ENCODE results near the gene TRIM54. TPM values are rescaled to one million over a fixed set of nuclear protein-coding genes. Genes with fewer than 3 reads are reported as not detected.
A peak's percentile ranks its signal among the peaks of the same experiment; 100 is the strongest.

TRIM54 gene
- total RNA-seq, 1 donor from 2014 or later: not detected

DNA sequence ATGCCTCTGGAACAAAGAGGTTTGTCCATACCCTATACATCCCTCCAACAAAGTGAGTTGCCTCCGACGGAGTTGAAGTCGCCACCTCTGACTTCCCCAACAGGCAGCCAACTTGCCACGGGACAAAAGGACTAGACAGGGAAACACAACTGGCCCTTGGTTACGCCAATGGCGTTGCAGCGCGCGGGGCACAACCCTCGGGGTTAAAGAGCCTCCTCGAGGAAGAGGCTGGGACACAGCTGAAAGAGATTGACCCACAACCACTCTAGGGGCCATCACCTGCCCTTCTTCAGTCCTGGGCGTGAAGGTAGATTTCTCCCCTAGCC is 73.8 kb downstream of the TRIM54 start:
- TF ChIP-seq, protein P1, sequence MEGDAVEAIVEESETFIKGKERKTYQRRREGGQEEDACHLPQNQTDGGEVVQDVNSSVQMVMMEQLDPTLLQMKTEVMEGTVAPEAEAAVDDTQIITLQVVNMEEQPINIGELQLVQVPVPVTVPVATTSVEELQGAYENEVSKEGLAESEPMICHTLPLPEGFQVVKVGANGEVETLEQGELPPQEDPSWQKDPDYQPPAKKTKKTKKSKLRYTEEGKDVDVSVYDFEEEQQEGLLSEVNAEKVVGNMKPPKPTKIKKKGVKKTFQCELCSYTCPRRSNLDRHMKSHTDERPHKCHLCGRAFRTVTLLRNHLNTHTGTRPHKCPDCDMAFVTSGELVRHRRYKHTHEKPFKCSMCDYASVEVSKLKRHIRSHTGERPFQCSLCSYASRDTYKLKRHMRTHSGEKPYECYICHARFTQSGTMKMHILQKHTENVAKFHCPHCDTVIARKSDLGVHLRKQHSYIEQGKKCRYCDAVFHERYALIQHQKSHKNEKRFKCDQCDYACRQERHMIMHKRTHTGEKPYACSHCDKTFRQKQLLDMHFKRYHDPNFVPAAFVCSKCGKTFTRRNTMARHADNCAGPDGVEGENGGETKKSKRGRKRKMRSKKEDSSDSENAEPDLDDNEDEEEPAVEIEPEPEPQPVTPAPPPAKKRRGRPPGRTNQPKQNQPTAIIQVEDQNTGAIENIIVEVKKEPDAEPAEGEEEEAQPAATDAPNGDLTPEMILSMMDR (IDR thresholded peaks at IDR 0.05; ENCODE audit: insufficient read depth, low read depth, low read length): no peak
- TF ChIP-seq EZH2 (IDR thresholded peaks at IDR 0.05; ENCODE audit: insufficient read depth, low read length): no peak

DNA sequence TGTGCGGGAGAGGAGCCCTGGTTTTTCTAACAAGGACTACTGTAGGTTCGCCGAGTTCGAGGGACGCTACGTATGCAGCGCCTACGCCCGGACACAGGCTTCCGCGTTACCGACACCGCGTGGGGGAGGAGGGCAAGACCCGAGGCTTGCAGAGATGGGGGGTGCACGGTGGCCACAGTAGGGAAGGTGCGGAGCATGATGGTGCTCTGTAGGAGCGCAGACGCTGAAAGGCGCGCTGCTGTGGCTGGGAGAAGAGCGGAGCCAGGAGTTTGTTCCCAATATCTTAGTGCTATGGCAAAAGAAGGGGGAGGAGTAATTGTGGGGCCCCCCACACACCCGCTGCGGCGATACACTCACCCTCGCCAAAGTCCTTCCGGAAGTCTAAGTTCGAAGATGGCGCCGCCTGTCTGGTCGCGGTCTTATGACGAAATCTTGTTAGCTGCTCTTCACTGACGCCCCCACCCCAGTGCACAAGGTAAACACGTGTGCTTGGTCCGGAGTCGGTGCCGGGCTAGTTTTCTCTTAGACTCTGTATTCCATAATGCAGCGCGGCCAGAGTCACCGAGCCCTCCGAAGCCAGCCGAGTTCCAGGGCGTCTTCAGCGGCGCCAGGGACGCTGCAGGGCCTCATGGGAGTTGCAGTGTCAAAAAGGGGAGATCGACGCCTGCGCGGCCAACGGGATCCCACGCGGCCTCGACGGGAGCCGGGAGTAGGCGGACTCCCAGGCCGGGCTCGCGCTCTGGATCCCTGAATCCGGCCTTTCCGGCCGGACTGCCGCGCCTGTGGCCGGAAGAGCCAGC is 74.4 kb downstream of the TRIM54 start, which contains the start of gene GTF3C2:
Gene GTF3C2, minus strand, starts transcription at position 383 of the 800 bp plus-strand sequence. CDS start 13,210 bp downstream, outside the sequence.
- TF ChIP-seq, protein P1 (IDR thresholded peaks at IDR 0.05; ENCODE audit: insufficient read depth, low read depth, low read length): no peak
- no peak for TF ChIP-seq EZH2 (IDR thresholded peaks at IDR 0.05; ENCODE audit: insufficient read depth, low read length)
- H3K36me3 Mint-ChIP-seq (ENCODE audit: low read depth, unreplicated experiment): peaks cover 1% of the 10 kb centered on the region
- peaks cover 9% of the 10 kb centered on the region for H4K20me1 ChIP-seq (ENCODE audit: insufficient read depth, low read length)
- H3K27me3 ChIP-seq (ENCODE audit: insufficient read depth, low read length): no peaks in the 10 kb centered on the region
- no peak for FAIRE-seq
- peak within 1 kb of the TSS; percentile 88 for H3K9ac ChIP-seq (ENCODE audit: low read length)
- H2AFZ ChIP-seq (ENCODE audit: low read depth, low read length): peak within 1 kb of the TSS; percentile 86
- no peaks in the 10 kb centered on the region for H3K9me3 ChIP-seq (ENCODE audit: insufficient read depth, low read depth, low read length)
- peak within 1 kb of the TSS; percentile 85 for H3K27ac ChIP-seq (ENCODE audit: low read depth, low read length)
- peak within 1 kb of the TSS; percentile 97 for H3K27ac Mint-ChIP-seq (ENCODE audit: unreplicated experiment)
- H3K4me3 Mint-ChIP-seq (ENCODE audit: unreplicated experiment): peak within 1 kb of the TSS; percentile 98
- H3K4me1 Mint-ChIP-seq (ENCODE audit: low read depth, unreplicated experiment): peaks cover 26% of the 10 kb centered on the region
- H3K79me2 ChIP-seq (ENCODE audit: insufficient read depth, low read length): peaks cover 70% of the 10 kb centered on the region
- no peaks in the 10 kb centered on the region for H3K36me3 ChIP-seq (ENCODE audit: insufficient read depth, low read length)
- peaks cover 5% of the 10 kb centered on the region for H3K4me1 ChIP-seq (ENCODE audit: insufficient read depth, low read length)
- DNase-seq (ENCODE audit: low read depth): peak; percentile 96
- peak within 1 kb of the TSS; percentile 93 for H3K4me2 ChIP-seq (ENCODE audit: low read length)
- peaks cover 3% of the 10 kb centered on the region for H3K9me3 Mint-ChIP-seq (ENCODE audit: unreplicated experiment)
- H3K4me3 ChIP-seq (ENCODE audit: insufficient read depth, low read depth, low read length): peak within 1 kb of the TSS; percentile 98
- H3K27me3 Mint-ChIP-seq (ENCODE audit: low read depth, unreplicated experiment): no peaks in the 10 kb centered on the region

More for the DNA sequence above, 73.8 kb downstream of the TRIM54 start:
- H3K4me3 ChIP-seq (ENCODE audit: insufficient read depth, low read depth, low read length): peak overlapping the region; percentile 98
- H2AFZ ChIP-seq (ENCODE audit: low read depth, low read length): peak overlapping the region; percentile 86
- H3K36me3 ChIP-seq (ENCODE audit: insufficient read depth, low read length): no peaks in the 10 kb centered on the region
- peak overlapping the region; percentile 85 for H3K27ac ChIP-seq (ENCODE audit: low read depth, low read length)
- FAIRE-seq: no peak
- H3K27ac Mint-ChIP-seq (ENCODE audit: unreplicated experiment): peak overlapping the region; percentile 97
- no peaks in the 10 kb centered on the region for H3K9me3 ChIP-seq (ENCODE audit: insufficient read depth, low read depth, low read length)
- no peaks in the 10 kb centered on the region for H3K27me3 ChIP-seq (ENCODE audit: insufficient read depth, low read length)
- H4K20me1 ChIP-seq (ENCODE audit: insufficient read depth, low read length): peaks cover 12% of the 10 kb centered on the region
- peak overlapping the region; percentile 98 for H3K4me3 Mint-ChIP-seq (ENCODE audit: unreplicated experiment)
- peak overlapping the region; percentile 88 for H3K9ac ChIP-seq (ENCODE audit: low read length)
- H3K79me2 ChIP-seq (ENCODE audit: insufficient read depth, low read length): peaks cover 75% of the 10 kb centered on the region
- H3K4me1 Mint-ChIP-seq (ENCODE audit: low read depth, unreplicated experiment): peaks cover 26% of the 10 kb centered on the region
- peak overlapping the region; percentile 93 for H3K4me2 ChIP-seq (ENCODE audit: low read length)
- H3K27me3 Mint-ChIP-seq (ENCODE audit: low read depth, unreplicated experiment): no peaks in the 10 kb centered on the region
- peaks cover 5% of the 10 kb centered on the region for H3K4me1 ChIP-seq (ENCODE audit: insufficient read depth, low read length)
- peaks cover 3% of the 10 kb centered on the region for H3K9me3 Mint-ChIP-seq (ENCODE audit: unreplicated experiment)
- DNase-seq (ENCODE audit: low read depth): peak; percentile 47
- peaks cover 1% of the 10 kb centered on the region for H3K36me3 Mint-ChIP-seq (ENCODE audit: low read depth, unreplicated experiment)

Other genes with a start within 250 kb of the TRIM54 start
- 93.5 and 108 TPM in 2 replicates for gene TMEM214, start 249.5 kb upstream of the TRIM54 start, total RNA-seq
- gene AGBL5, start 230.8 kb upstream of the TRIM54 start, total RNA-seq: 19.9 and 20.7 TPM in 2 replicates
- gene OST4, start 210.8 kb upstream of the TRIM54 start, total RNA-seq: 395 and 419 TPM in 2 replicates
- gene EMILIN1, start 203.8 kb upstream of the TRIM54 start, total RNA-seq: 0.95 and 1.2 TPM in 2 replicates
- 0.94 and 0.95 TPM in 2 replicates for gene KHK, start 195.7 kb upstream of the TRIM54 start, total RNA-seq
- gene CGREF1, start 163.3 kb upstream of the TRIM54 start, total RNA-seq: 1.8 and 3.0 TPM in 2 replicates
- not detected in 2 replicates for gene ABHD1, start 158.6 kb upstream of the TRIM54 start, total RNA-seq
- 48.9 and 49.2 TPM in 2 replicates for gene PREB, start 147.8 kb upstream of the TRIM54 start, total RNA-seq
- gene PRR30, start 143.0 kb upstream of the TRIM54 start, total RNA-seq: not detected in 2 replicates
- not detected in 2 replicates for gene TCF23, start 133.4 kb upstream of the TRIM54 start, total RNA-seq
- gene ATRAID, start 70.4 kb upstream of the TRIM54 start, total RNA-seq: 62.9 and 66.9 TPM in 2 replicates
- 43.9 and 54.0 TPM in 2 replicates for gene SLC5A6, start 70.2 kb upstream of the TRIM54 start, total RNA-seq
- 50.7 and 51.2 TPM in 2 replicates for gene CAD, start 65.1 kb upstream of the TRIM54 start, total RNA-seq
- 0.16 and 0.34 TPM in 2 replicates for gene SLC30A3, start 19.4 kb upstream of the TRIM54 start, total RNA-seq
- not detected in 2 replicates for gene DNAJC5G, start 7.0 kb upstream of the TRIM54 start, total RNA-seq
- gene UCN, start 26.0 kb downstream of the TRIM54 start, total RNA-seq: 1.1 and 1.5 TPM in 2 replicates
- gene MPV17, start 40.7 kb downstream of the TRIM54 start, total RNA-seq: 54.0 and 55.7 TPM in 2 replicates
- gene GTF3C2, start 74.3 kb downstream of the TRIM54 start, total RNA-seq: 52.9 and 61.3 TPM in 2 replicates
- gene EIF2B4, start 87.9 kb downstream of the TRIM54 start, total RNA-seq: 43.3 and 47.3 TPM in 2 replicates
- 69.9 and 86.6 TPM in 2 replicates for gene SNX17, start 88.2 kb downstream of the TRIM54 start, total RNA-seq
- 13.5 and 13.7 TPM in 2 replicates for gene ZNF513, start 98.3 kb downstream of the TRIM54 start, total RNA-seq
- 77.3 and 79.0 TPM in 2 replicates for gene PPM1G, start 127.2 kb downstream of the TRIM54 start, total RNA-seq
- 119 and 127 TPM in 2 replicates for gene NRBP1, start 146.2 kb downstream of the TRIM54 start, total RNA-seq
- 1.4 and 1.9 TPM in 2 replicates for gene KRTCAP3, start 160.0 kb downstream of the TRIM54 start, total RNA-seq
- 15.4 and 17.6 TPM in 2 replicates for gene IFT172, start 207.3 kb downstream of the TRIM54 start, total RNA-seq
- gene FNDC4, start 212.8 kb downstream of the TRIM54 start, total RNA-seq: 6.9 and 7.3 TPM in 2 replicates
- not detected in 2 replicates for gene GCKR, start 214.4 kb downstream of the TRIM54 start, total RNA-seq

Data from astrocyte (in vitro differentiated cells and primary cell).